Eye (tissue), 1 donor: ENCODE measurements around the gene MTMR10.
A peak's percentile ranks its signal among the peaks of the same experiment; 100 is the strongest.

ENCODE experiments used
- DNase-seq: peaks from one replicate; pipeline ENCODE4 v3.0.0-alpha.2; 2015

Gene MTMR10

GRCh38 chr15:31010036-31010435 is 18.6 kb upstream of the MTMR10 start:
- DNase-seq: no peak

- no peak for DNase-seq
Measured at GRCh38 chr15:31005660-31006059, 14.2 kb upstream of the MTMR10 start.

DNA sequence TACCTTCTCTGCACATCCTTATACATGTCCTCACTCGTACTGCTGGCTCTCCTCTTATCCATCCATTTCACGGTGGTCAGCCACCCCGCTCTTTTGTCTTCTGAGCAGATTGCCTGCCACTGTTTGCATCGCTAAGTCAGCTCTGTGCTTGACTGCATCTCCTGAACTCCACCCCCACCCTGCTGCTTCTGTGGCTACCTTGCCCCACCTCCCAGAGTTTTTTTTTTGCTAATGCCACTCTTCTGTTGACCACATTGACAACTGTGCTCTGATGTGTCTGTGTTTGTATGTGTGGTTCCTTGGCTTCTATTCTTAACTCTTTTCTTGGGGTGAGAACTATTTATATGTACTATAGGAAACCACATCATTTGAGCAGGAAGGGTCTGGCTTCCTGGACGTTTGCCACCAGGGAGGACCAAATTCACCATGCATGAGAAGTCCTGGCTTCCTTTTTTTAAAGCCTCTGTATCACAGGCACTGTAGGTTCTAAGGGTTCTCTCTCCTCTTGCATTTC is 12.8 kb upstream of the MTMR10 start:
- DNase-seq: no peak

- no peak for DNase-seq
Measured at GRCh38 chr15:31001702-31002101, 10.3 kb upstream of the MTMR10 start.

DNA sequence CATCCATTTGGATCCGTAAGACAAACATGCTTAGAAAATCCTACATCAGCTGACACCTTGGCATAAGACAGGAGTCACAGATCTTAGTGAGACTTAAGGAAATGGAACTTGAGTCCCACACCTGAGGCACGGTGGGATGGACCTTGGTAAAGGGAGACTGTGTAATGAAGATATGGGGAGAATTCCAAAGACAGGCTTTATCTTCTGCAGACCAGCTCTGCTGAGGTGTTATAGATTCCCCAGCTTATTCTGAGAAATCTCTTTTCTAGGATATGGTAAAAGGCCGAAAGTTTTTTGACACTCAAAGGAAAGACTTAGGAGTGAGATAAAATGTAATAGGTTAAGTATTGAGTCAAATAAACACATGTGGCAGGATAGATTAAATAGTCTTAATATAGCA is 8.3 kb upstream of the MTMR10 start:
- DNase-seq: no peak

- DNase-seq: no peak
Measured at GRCh38 chr15:30997270-30997669, 5.8 kb upstream of the MTMR10 start.

DNA sequence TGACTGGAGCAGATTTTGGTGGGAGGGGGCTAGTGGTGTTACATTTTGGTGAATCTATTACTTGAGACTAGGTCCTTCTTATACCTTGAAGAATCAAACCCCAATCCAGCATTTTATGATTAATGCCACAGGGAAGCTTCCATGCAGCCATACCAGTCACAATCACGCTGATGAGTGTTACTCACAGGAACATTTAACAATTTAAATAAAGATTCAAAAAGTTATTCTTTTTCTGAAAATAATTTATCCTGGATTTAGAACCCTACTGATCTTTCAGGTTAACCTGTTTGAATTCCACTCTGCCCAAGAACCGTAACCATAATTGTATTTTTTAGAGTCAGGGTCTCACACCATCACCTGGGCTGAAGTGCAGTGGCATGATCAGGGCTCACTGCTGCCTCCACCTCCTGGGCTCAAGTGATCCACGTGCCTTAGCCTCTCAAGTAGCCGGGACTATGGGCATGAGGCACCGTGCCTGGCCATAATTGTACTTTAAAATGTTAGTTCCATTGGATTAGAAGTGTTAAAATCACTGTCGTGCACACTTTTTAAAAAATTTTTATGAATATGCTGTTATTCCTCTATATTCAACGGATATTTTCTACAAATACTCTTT is 929 bp upstream of the MTMR10 start:
- DNase-seq: no peak

DNA sequence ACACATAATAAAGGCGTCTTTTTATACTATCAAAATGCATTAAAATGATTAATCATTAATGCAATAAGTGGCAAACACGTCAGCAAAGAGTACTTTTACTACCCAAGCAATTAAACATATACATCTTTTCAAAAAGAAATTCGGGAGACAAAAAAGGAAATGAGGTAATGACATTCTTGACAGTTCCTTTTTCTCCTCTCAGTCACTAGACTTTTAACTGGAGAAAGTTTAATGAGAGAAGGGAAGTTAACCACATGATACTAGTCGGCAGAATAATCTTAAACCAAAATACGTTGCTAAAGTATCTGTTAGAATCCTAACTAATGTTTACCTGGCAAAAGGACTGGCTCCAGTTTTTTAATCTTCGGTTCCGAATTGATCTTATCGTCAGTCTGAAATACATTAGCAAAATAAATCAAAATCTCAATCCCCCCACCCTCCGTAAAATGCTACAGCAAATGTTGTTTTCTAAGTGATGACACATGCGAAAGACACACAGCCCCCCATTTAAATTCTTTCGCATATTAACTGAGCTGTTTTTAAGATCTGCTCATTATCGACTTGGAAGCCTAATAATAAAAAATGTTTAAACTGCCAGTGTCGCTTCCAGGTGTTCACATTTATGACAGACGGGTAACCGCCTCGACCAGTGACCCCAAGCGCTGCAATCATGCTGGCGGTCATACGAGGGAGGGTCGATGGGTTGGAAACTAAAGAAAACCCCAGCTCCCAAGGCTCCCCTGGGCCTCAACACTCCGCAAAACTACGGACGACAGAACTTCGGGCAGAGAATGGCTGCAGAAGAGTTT is 778 bp downstream of the MTMR10 start:
- no peak for DNase-seq

GRCh38 chr15:30990036-30990435 is 1.4 kb downstream of the MTMR10 start:
- DNase-seq: peak; percentile 25

DNA sequence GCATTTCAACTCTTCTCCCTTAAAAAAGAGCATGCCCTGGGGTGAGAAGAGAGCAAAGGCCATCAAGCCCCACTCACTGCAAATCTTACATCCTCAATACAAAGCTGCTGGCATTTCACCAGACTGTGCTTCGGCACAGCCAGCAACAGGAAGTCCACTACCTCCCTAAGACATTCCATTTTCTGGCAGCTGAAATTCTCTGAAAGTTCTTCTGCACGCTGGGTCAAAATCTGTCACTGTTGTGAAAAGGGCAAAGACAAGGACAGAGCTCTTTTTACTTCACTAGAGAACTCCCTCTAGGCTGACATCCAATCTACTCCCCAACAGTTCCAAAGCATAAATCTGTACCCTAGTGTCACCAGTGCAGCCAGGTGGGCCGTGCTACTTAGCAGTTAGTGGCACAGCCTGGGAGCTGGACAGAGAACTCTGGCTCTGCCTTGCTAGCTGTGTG is 6.3 kb downstream of the MTMR10 start:
- DNase-seq: peak; percentile 12

- peak; percentile 35 for DNase-seq
Measured at GRCh38 chr15:30984542-30984941, 6.9 kb downstream of the MTMR10 start.

DNA sequence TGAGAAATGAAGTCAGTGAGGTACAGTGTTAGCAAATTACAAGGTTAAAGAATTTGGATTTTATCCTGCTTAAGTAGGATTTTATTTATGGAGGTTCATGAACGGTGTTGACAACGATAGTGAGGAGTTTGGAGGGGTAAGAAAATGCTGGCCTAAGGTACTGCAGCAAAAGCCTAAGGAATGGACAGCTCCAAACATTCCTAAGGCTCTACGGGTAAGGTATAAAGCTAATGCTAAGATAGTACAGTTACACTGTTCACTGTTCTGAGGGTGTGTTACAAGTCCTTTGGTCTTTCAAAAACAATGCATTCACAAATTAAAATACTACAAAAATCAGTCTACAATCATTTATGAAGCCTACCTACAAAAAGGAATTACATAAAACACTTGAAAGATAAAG is 7.3 kb downstream of the MTMR10 start:
- no peak for DNase-seq

- DNase-seq: no peak
Measured at GRCh38 chr15:30979457-30979856, 12.0 kb downstream of the MTMR10 start.

DNA sequence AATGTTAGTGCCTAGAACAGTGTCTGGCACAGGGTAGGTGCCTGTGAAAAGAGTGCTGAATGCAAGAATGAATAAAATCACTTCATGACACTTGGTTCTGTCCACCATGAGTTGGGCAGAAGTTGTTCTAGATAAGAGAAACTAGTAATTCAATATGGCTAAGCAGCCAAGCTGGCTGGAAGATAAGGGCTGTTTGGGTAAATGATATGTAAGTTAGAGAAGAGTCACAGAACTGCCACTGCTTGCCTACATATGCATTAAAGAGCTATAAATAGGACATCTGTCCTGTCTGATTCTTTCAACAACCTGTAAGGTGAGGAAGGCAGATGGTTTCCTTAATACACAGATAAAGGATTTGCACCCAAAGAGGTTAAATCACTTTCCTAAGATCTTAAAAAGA is 13.1 kb downstream of the MTMR10 start:
- DNase-seq: no peak

DNA sequence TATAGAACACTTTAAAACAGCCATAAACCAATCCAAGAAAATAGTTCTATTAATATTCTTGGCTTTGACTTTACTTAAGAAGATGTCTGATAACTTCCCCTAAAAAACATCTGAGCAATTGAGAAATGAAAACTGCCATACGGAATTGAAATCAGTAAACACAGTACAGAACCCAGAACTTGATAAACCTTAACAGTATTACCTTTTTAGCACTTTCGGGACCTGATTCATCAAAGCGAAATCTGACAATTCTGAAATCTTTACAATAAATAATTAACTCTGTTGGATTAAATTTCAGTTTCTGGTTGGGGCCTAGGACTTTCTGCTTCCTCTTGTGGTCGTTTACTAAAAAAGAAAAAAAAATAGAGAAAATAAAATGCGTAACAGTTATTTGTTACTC is 17.3 kb downstream of the MTMR10 start:
- no peak for DNase-seq

DNA sequence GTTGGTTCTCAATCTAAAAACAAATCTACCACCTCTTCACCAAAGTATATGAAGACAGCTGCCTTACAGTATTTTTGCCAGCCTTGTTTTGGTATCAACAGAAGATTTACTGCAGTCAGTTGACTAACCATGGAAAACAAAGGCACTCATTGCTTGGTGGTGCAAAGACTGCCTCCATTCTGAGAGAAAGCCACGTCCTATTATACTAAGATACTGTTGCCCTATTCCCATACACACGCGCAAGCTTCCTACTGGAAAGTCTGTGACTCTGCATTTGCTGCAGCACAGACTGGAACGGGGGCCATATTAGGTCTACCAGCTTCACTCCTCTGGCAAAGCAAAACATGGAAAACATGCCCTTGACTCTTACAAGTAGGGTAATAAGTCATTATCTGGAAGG is 18.0 kb downstream of the MTMR10 start:
- DNase-seq: no peak

- no peak for DNase-seq
Measured at GRCh38 chr15:30969724-30970123, 21.7 kb downstream of the MTMR10 start.

GRCh38 chr15:30963681-30964080 is 27.7 kb downstream of the MTMR10 start:
- DNase-seq: no peak

DNA sequence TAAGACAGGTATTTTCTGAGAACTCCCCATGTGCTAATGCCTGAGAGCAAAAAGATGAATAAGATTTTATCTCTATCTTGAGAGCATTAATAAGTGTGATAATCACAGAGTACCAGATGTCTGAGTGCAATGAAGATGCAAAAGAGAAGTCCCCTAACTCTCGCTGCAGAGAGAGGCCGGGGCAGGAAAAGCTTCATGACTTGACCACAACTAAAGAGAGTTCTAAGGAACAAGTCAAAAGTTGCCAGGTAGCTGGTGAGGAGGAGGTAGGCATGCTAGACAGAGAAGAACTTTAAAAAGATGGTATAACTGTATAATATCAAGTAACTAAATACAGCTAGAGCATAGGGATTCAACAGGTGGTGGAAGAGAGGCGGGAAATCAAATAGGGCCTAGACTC is 28.8 kb downstream of the MTMR10 start:
- DNase-seq: no peak

- DNase-seq: no peak
Measured at GRCh38 chr15:30962079-30962478, 29.3 kb downstream of the MTMR10 start.

DNA sequence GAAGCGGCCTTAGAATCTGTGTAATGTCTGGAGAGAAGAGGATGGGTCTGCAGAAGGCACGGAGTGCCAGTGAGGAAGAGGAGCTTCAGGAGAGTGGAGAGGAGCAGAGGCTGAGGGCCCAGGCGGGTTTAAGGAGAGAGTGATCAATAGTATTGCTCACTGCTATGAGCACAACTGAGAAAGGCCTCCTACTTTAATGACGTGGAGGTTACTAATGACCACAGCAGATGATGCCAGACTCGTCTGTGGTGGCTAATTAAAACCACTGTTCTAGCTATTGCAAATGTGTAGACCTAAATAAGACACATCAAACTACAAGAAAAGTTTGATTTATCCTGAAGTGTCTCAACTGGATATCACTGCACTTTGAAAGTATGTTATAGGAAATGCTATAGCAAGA is 33.2 kb downstream of the MTMR10 start:
- no peak for DNase-seq

- peak; percentile 33 for DNase-seq
Measured at GRCh38 chr15:30956216-30957124, 35.0 kb downstream of the MTMR10 start.

DNA sequence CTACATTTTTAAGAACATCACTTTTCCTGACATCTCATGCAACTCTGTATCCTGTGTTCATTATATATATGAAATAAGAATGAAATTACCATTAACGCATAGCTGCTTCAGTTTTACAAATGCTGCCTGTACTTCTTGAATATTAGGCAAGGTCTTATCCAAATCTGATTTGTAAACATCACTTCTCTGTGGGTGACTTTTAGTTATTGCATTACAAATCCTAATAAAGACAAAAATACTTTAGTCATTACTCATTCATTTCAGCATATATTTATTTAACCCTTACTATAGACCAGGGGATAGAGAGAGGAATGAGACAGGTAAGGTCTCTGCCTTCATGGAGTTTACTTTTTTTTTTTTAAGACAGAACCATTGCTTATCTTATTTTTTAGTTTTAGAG is 36.8 kb downstream of the MTMR10 start:
- DNase-seq: no peak
